SK-N-SH (cell line): ENCODE data around the gene PAWR. TPM values are rescaled to one million over a fixed set of nuclear protein-coding genes. Genes with fewer than 3 reads are reported as not detected.

ENCODE experiments used
- CTCF ChIA-PET: fragments of 300-600, 350-600 bp; formaldehyde crosslinking; extraction: SDS; loops from one replicate; lab custom pipeline; 2021; lab: Yijun Ruan, JAX
- POLR2A ChIA-PET: fragments of 350-600 bp; sonication (Branson Sonifier 250); formaldehyde crosslinking; extraction: SDS; loops from one replicate; lab custom pipeline; 2020; ENCODE audit warnings: antibody characterized with exemption, inconsistent platforms; lab: Yijun Ruan, JAX
- DNase-seq: peaks from one replicate; pipeline ENCODE4 v3.0.0; 2012
- H2AFZ ChIP-seq: fragments of 200-600 bp; sonication (generic); 2 replicates; pipeline ENCODE4 v1.8.1; 2016; ENCODE audit warnings: antibody characterized with exemption, mild to moderate bottlenecking, low read depth
- H3F3A ChIP-seq: fragments of 200-600 bp; sonication (generic); replicated peaks from 2 replicates; pipeline ENCODE3; 2016; ENCODE audit warnings: antibody characterized with exemption, mild to moderate bottlenecking; ENCODE audit not compliant: insufficient read depth
- H3K27ac ChIP-seq, 2 experiments: fragments of 200-500 bp in 1 of 2; fragments of 200-600 bp in 1 of 2; sonication (Bioruptor generic) in 1 of 2; sonication (generic), shearing (Covaris generic) in 1 of 2; 2 replicates each; pipeline versions ENCODE4 v1.5.1 to v1.6.1; 2014 to 2016; ENCODE audit warnings: low read depth in 2 of 2, inconsistent platforms in 1 of 2, low read length in 1 of 2, mild to moderate bottlenecking in 1 of 2, mixed read lengths in 1 of 2
- H3K27me3 ChIP-seq: fragments of 200-600 bp; sonication (generic), shearing (Covaris generic); 2 replicates; pipeline ENCODE4 v1.6.1; 2016; ENCODE audit warnings: mixed run types; ENCODE audit not compliant: insufficient read depth
- H3K36me3 ChIP-seq, 2 experiments: fragments of 200-500 bp in 1 of 2; fragments of 200-600 bp in 1 of 2; sonication (Bioruptor generic) in 1 of 2; sonication (generic) in 1 of 2; replicated peaks in 1 of 2; 2 replicates each; pipeline versions ENCODE3 to v1.5.1; 2014 to 2016; ENCODE audit warnings: low read length in 1 of 2, mild to moderate bottlenecking in 1 of 2; ENCODE audit not compliant: insufficient read depth in 2 of 2, control insufficient read depth in 1 of 2
- H3K4me1 ChIP-seq, 2 experiments: fragments of 200-500 bp in 1 of 2; fragments of 200-600 bp in 1 of 2; sonication (Bioruptor generic) in 1 of 2; sonication (generic), shearing (Covaris generic) in 1 of 2; 2 replicates each; pipeline versions ENCODE4 v1.5.1 to v1.6.1; 2014 to 2016; ENCODE audit warnings: low read depth in 1 of 2, low read length in 1 of 2, mixed run types in 1 of 2; ENCODE audit not compliant: insufficient read depth in 2 of 2, control insufficient read depth in 1 of 2
- H3K4me2 ChIP-seq: fragments of 200-600 bp; sonication (generic), shearing (Covaris generic); 2 replicates; pipeline ENCODE4 v1.6.1; 2017; ENCODE audit warnings: mixed run types
- H3K4me3 ChIP-seq, 2 experiments: fragments of 200-500 bp in 1 of 2; fragments of 200-600 bp in 1 of 2; sonication (Bioruptor generic) in 1 of 2; sonication (generic), shearing (Covaris generic) in 1 of 2; 2 replicates each; pipeline versions ENCODE4 v1.5.1 to v1.8.1; 2014 to 2016; ENCODE audit warnings: low read depth in 2 of 2, inconsistent platforms in 1 of 2, low read length in 1 of 2, mild to moderate bottlenecking in 1 of 2, mixed read lengths in 1 of 2, moderate library complexity in 1 of 2
- H3K79me2 ChIP-seq: fragments of 200-600 bp; sonication (generic); 2 replicates; pipeline ENCODE4 v1.8.1; 2017; ENCODE audit warnings: mild to moderate bottlenecking; ENCODE audit not compliant: insufficient read depth
- H3K9ac ChIP-seq: fragments of 200-600 bp; sonication (generic); 2 replicates; pipeline ENCODE4 v1.6.1; 2017; ENCODE audit warnings: mixed run types
- H3K9me2 ChIP-seq: fragments of 200-600 bp; sonication (generic); 2 replicates; pipeline ENCODE4 v1.6.1; 2017; ENCODE audit warnings: mixed run types
- H3K9me3 ChIP-seq: fragments of 200-600 bp; sonication (generic); 2 replicates; pipeline ENCODE4 v1.6.1; 2017; ENCODE audit warnings: mixed run types, mild to moderate bottlenecking, moderate library complexity
- H4K20me1 ChIP-seq: fragments of 200-600 bp; sonication (generic); 2 replicates; pipeline ENCODE4 v1.6.1; 2017; ENCODE audit warnings: mild to moderate bottlenecking, mixed run types; ENCODE audit not compliant: insufficient read depth
- CHD2 ChIP-seq: fragments of 150-350 bp; IDR thresholded peaks from 2 replicates; pipeline ENCODE4 v1.6.1; 2018; ENCODE audit warnings: low read length; ENCODE audit not compliant: partially characterized antibody
- GABPA ChIP-seq: IDR thresholded peaks from 2 replicates; pipeline ENCODE4 v1.4.0; 2012; ENCODE audit warnings: low read depth, mild to moderate bottlenecking
- JUND ChIP-seq: IDR thresholded peaks from 2 replicates; pipeline ENCODE4 v1.4.0; 2012
- MXI1 ChIP-seq: IDR thresholded peaks from 2 replicates; pipeline ENCODE4 v1.6.1; 2012; ENCODE audit warnings: mild to moderate bottlenecking, low read depth, low read length, improper control_type of control experiment
- PBX3 ChIP-seq: IDR thresholded peaks from 2 replicates; pipeline ENCODE4; 2012
- RAD21 ChIP-seq: IDR thresholded peaks from 2 replicates; pipeline ENCODE4 v1.6.1; 2012; ENCODE audit warnings: mild to moderate bottlenecking, low read length
- RCOR1 ChIP-seq: fragments of 150-350 bp; IDR thresholded peaks from 2 replicates; pipeline ENCODE4 v1.6.1; 2017; ENCODE audit warnings: antibody characterized with exemption, low read length
- REST ChIP-seq: IDR thresholded peaks from 2 replicates; pipeline ENCODE4 v1.6.1; 2012; ENCODE audit warnings: mild to moderate bottlenecking, low read depth, low read length, moderate library complexity
- RFX5 ChIP-seq: IDR thresholded peaks from 2 replicates; pipeline ENCODE4 v1.6.1; 2012; ENCODE audit warnings: mild to moderate bottlenecking, improper control_type of control experiment, low read length
- SIN3A ChIP-seq: IDR thresholded peaks from 2 replicates; pipeline ENCODE4 v1.6.1; 2012; ENCODE audit warnings: low read depth, mild to moderate bottlenecking, low read length, moderate library complexity, borderline replicate concordance
- SMC3 ChIP-seq: IDR thresholded peaks from 2 replicates; pipeline ENCODE4 v1.6.1; 2012; ENCODE audit warnings: low read depth, low read length, improper control_type of control experiment
- TEAD4 ChIP-seq: IDR thresholded peaks from 2 replicates; pipeline ENCODE4 v1.4.0; 2012; ENCODE audit warnings: mild to moderate bottlenecking, borderline replicate concordance; ENCODE audit not compliant: insufficient read depth
- YY1 ChIP-seq: IDR thresholded peaks from 2 replicates; pipeline ENCODE4 v1.4.0; 2012; ENCODE audit warnings: low read depth, mild to moderate bottlenecking
- WGBS: methylation state at CpG from one replicate; pipeline ENCODE4 v1.1.6; 2017; ENCODE audit warnings: low lambda C conversion rate; 5-methylcytosine and 5-hydroxymethylcytosine counted together
- polyA plus RNA-seq, 3 experiments: library from polyadenylated mRNA; depleted of rRNA; stranded (reverse); fragments of >200 nt; gene quantifications; 2 replicates each; pipeline ENCODE4 v1.2.3, GENCODE V29; 2012

The PAWR gene
- polyA plus RNA-seq, 1 of the 3 experiments (the other 2 are of a cell fraction), result 1.8 TPM

- CTCF ChIA-PET, result no interaction called here
- H3K79me2 ChIP-seq, result no peaks in the 10 kb centered on the region
Measured at GRCh38 chr12:79637093-79637492, 53.7 kb downstream of the PAWR start.

More at GRCh38 chr12:79637093-79637492, 53.7 kb downstream of the PAWR start:
- Histone ChIP-seq H3K9me3 (no peaks in the 10 kb centered on the region), H3K27ac (no peak overlapping the region), H3K4me2 (no peak overlapping the region), H2AFZ (no peak overlapping the region), H3F3A (no peaks in the 10 kb centered on the region), H3K36me3 (no peaks in the 10 kb centered on the region), H3K4me1 (peaks cover 0 to 5% of the 10 kb centered on the region in 2 experiments; a peak in 1 of 4 replicates), H3K9ac (no peak overlapping the region), H4K20me1 (no peaks in the 10 kb centered on the region), H3K4me3 (no peak overlapping the region), H3K9me2 (no peaks in the 10 kb centered on the region)
- no peak for DNase-seq
- POLR2A ChIA-PET, result no interaction called here
- no peak for TF ChIP-seq RCOR1
- no peak for TF ChIP-seq RAD21
- no peak for TF ChIP-seq SMC3
- no peak for TF ChIP-seq JUND
- no peak for TF ChIP-seq CHD2
- no peak for TF ChIP-seq REST
- TF ChIP-seq MXI1, result no peak
- TF ChIP-seq RFX5, result no peak
- no peak for TF ChIP-seq GABPA
- no peak for TF ChIP-seq SIN3A
- no peak for TF ChIP-seq TEAD4
- TF ChIP-seq YY1, result no peak
- no peak for TF ChIP-seq PBX3
- TF ChIP-seq, all 33 proteins: peak for 0
- no peaks in the 10 kb centered on the region for H3K27me3 ChIP-seq
- 22% methylated on average over 2 of the region's 2 CpGs for WGBS
